Measurements from ENCODE around the gene SBK3. TPM values are rescaled to one million over a fixed set of nuclear protein-coding genes. Genes with fewer than 3 reads are reported as not detected.

The SBK3 gene
- total and polyA plus RNA-seq, 2 of the 8 experiments (the other 6 are each of a cell fraction or from before 2014, with no cell fraction given): 0.76 to 1.5 TPM

DNA sequence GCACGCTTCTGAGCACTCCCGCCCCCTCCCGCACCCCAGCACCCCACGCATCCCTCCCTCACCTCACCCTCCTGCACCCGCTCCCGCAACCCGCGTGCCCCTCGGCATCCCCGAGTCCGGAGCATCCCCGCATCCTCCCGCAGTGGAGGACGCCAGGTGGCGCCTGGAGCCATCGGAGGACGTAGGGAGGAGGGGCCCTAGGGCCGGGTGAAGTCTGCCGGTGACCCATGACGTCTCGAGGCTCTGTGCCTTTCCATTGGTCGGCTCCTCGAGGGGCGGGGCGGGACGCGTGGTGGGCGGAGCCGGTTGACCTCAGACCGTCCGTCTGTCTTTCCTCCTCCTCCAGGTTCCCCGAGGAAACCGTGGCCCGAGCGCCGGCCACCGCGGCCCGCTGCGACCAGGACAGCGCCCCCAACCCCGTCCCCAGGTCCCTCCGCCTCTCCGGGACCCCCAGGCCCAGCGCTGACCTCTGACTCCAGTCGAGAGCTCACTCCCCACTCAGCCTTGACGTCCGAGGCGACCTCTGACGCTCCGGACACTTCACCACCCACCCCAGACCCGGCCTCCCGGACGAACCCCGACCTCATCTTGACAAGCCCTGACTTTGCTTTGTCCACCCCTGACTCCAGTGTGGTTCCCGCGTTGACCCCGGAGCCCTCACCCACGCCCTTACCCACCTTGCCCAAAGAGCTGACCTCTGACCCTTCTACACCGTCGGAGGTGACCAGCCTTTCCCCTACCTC is 28.3 kb downstream of the SBK3 start (continued):
- TF ChIP-seq SP4 (IDR thresholded peaks at IDR 0.05; ENCODE audit: low read length) (peak; percentile 57; the same call in 1 of the 2 replicates), SP1 (IDR thresholded peaks at IDR 0.05; ENCODE audit: low read depth, low read length) (peak; percentile 91), MAX (IDR thresholded peaks at IDR 0.05) (peak; percentile 62), YY1 (IDR thresholded peaks at IDR 0.05; ENCODE audit: low read depth, low read length) (peak; percentile 52; the same call in 1 of the 2 replicates), EP300 (IDR thresholded peaks at IDR 0.05; ENCODE audit: borderline replicate concordance in 1 of 2, low read depth in 2 of 2, low read length in 2 of 2) (no peak), CREB1 (IDR thresholded peaks at IDR 0.05) (peak; percentile 98), CHD2 (IDR thresholded peaks at IDR 0.05; ENCODE audit: low read length) (peak; percentile 77)
